Head of caudate nucleus (tissue), 42 donors: ENCODE measurements around the gene BRME1.

Experiments
- DNase-seq, 42 donors: peaks; one replicate each; pipeline versions ENCODE4 v3.0.0 to v3.0.0-alpha.2; 2020 to 2021; ENCODE audit warnings: mixed read lengths in 7 of 42
- intact Hi-C: fragments of 100-400 bp; cut with DNase I; formaldehyde crosslinking; loops from one replicate; pipeline ENCODE4 v1.15.0; 2022

Gene BRME1

GRCh38 chr19:13875824-13876223 is 30.1 kb downstream of the BRME1 start:
- no peak for DNase-seq
- intact Hi-C loops: no loop called here

- intact Hi-C loops: no loop called here
- no peak for DNase-seq
Measured at GRCh38 chr19:13873834-13874515, 31.9 kb downstream of the BRME1 start.

DNA sequence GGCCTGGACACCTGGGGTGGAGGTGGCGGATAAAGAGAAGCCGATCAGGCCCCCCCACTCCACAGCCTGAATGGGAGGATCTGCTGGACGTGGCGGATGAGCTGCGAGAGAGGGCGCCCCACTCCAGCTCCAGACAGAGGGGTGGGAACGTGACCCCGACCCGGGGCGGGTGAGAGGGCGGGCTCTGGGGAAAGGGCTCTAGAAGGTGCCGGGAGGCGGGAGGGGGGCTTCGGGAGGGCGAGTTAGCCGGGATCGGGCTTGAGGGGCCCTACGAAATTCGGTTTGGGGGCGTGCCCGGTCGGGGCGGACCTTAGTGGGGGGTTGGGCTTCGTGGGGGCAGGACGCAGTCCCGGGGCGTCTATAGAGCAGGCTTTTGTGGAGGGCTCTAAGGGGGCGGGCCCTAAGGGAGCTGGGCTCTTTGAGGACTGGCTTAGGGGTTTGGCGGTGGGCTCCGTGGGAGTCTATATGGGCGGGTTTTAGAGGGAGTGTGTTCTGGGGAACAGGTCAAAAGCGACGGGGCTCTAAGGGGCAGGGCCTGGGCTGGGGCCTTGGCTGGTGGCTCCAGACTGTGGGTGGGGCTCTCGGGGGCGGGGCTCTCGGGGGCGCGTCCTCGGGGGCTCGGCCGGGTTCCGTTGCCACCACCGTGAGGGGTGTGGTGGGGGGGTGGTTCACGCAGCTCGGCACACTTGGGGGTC is 33.1 kb downstream of the BRME1 start:
- intact Hi-C loops: no loop called here
- peak in 1 of 42 donors; percentile 17 for DNase-seq

- DNase-seq: no peak
- intact Hi-C loops: no loop called here
Measured at GRCh38 chr19:13872339-13872694, 33.6 kb downstream of the BRME1 start.

DNA sequence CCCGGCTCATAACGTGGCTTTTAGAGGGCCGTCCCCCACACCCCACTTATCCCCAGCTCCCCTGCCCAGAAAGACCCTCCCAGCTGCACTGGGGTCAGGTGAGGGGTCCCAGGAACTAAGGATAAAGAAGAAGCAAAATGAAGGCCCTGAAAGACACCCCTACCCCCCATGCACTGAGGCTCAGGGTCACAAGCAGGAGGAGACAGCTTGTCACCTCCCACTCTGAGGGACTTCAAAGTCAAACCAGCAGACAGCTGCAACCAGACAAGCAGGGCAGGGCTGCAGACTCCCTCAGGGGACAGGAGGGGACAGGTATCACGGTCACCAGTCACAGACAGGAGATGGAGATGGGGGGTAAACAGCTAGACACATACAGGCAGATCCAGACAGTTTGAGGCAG is 35.0 kb downstream of the BRME1 start:
- intact Hi-C loops: no loop called here

DNA sequence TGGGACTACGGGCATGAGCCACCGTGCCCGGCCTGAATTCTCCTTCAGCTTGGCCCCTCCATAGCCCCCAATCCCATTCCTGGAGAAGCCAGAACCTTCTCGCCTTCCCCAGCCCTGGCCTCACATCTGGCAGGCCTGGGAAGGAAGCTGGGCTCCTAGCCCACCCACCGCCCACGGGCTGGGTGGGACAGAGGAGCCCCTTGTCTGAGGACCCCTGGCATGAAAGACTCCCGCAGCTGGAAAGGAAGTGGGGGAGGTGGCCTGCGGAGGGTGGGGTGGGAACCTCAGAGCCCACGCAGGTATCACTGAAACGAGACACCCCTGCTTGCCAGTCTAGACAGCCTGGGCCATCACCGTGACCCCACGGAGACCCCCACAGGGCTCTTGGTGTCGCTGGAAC is 36.6 kb downstream of the BRME1 start:
- no peak for DNase-seq
- intact Hi-C loops: loop anchor here (10.0 kb wide), 1 partner anchor 264 kb away; no protein-coding TSS in a partner anchor

More for the DNA sequence above, 35.0 kb downstream of the BRME1 start:
- no peak for DNase-seq

DNA sequence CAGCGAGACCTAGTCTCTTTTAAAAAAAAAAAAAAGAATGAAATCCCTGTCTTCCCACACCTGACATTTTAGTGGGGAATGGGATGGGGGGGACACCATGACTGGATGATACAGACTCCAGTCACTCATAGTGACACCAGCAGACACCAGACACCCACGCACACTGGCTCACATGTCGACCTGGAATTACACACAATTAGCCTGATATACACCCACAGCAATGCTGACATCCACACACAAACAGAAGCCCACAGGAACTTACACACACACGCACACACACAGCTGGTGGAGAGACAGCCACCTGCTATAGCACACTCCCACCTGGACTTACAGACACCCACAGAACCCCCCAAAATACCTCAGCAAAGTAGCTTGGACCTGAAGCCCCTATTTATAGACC is 37.3 kb downstream of the BRME1 start:
- intact Hi-C loops: loop anchor here (10.0 kb wide), 1 partner anchor 264 kb away; no protein-coding TSS in a partner anchor

DNA sequence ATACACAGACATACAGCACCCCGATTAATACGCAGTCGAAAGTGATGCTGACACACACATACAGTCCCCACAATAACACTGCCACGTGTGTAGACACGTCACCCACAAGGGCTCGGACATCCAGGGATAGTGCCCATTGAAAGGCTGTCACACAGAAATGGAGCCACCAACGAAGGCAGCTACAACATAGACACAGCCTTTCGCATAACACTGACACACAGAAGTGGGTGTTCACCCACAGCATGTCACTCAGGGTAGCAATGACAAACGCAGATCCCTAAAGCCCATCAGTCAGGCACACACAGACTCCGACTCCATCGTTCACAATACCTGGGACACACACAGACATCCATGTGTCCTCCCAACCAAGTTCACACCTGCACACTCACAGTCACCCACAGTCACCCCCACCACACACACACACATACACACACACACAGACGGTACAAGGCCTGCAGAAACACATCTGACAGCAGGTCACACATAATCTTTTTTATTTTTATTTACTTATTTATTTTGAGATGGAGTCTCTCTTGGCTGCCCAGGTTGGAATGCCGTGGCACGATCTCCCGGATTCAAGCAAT is 39.4 kb downstream of the BRME1 start:
- DNase-seq: peak in 4 of 42 donors; percentile 25 to 50 (median 32)
- intact Hi-C loops: loop anchor here (10.0 kb wide), 1 partner anchor 262 kb away; no protein-coding TSS in a partner anchor

More for the DNA sequence above, 37.3 kb downstream of the BRME1 start:
- peak in 6 of 42 donors; percentile 28 to 60 (median 38) for DNase-seq

DNA sequence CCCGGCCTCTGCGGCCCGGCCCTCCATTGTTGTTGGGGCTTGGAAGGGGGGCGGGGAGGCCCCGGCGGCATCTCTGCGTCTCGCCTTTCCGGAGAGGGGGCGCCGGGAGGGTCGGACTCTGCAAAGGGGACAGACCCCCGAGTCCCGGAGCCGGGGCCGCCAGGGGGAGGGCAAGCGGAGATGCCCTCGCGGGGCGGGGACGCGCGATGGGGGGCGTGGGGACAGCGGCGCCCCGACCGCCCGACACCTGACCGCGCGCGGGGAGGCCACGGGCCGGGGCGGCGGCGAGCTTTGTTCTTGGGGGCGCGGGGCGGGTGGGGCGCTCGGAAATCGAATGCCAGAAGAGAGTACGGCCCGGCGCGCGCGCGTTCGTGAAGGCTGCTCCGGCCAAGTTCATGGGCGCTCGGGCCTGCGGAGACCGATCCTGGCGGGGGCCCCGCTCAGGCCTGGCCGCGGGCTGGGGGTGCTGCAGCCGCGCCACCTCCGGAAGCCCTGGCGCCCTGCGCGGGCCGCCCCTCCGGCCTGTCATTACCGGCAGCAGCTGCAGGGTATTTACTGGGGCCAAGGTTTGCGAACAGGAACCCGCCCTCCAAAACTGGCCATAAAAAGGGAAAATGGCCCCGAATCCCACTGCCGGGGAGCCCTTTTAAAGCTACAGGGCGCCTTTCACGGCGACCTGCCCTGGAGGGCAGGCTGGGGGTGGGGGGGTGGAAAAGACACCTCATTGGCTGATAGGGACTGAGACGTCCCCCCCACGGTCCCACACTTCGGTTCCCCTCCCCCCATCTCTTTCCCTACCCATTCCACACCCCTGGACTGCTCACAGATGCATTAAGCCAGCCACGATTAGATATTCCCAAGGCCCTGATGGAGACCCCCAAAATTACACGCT is 40.1 kb downstream of the BRME1 start:
- DNase-seq: peak in 1 of 42 donors; percentile 23

DNA sequence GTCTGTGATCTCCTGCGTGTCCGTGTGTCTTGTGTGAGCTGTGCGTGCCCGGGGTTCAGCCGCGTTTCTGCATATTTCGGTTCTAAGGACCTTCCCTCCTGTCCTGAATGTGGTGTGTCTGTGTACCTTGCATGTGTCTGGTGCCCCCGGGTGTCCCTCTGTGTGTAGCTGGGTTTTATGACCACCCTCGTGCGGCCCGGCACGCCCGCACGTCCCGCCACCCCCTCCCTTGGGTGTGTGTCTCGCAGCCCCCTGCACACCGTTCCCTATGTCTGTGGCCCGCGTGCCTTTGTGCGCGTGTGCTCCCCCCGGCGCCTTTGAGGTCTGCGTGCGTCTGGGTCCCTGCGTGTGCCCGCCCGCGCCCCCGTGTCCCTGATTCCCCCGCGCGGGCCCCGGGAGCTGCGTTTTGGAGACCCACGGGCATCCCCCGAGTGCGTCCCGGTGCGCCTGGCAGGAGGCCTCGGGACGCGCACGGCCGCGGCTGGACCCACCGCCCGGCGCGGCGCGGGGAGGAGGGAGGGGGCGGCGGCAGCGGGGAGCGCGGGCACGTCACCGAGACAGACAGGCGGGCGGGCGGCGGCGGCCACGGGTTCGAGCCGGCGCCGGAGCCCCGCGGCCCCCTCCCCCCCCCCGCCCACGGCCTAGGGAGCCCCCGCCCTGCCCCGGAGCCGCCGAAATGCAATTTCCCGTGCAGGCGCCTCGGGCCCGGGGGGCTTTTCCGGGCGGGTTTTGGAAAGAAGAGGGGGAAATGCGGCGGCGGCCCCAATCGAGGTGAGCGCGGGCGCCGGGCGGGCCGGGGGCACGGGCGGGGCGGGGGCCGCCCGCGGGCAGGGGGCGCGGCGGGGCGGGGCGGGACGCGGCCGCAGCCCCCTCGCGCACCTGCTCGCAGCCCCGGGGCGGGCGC is 41.0 kb downstream of the BRME1 start:
- intact Hi-C loops: loop anchor here (5.0 to 10.0 kb wide), 2 partner anchors 68 to 260 kb away; partner anchors contain the start of gene ZSWIM4
- no peak for DNase-seq

More for the DNA sequence above, 40.1 kb downstream of the BRME1 start:
- intact Hi-C loops: loop anchor here (10.0 kb wide), 1 partner anchor 261 kb away; no protein-coding TSS in a partner anchor

- intact Hi-C loops: loop anchor here (5.0 to 10.0 kb wide), 2 partner anchors 67 to 259 kb away; partner anchors contain the start of gene ZSWIM4
- no peak for DNase-seq
Measured at GRCh38 chr19:13864046-13864666, 41.8 kb downstream of the BRME1 start.

DNA sequence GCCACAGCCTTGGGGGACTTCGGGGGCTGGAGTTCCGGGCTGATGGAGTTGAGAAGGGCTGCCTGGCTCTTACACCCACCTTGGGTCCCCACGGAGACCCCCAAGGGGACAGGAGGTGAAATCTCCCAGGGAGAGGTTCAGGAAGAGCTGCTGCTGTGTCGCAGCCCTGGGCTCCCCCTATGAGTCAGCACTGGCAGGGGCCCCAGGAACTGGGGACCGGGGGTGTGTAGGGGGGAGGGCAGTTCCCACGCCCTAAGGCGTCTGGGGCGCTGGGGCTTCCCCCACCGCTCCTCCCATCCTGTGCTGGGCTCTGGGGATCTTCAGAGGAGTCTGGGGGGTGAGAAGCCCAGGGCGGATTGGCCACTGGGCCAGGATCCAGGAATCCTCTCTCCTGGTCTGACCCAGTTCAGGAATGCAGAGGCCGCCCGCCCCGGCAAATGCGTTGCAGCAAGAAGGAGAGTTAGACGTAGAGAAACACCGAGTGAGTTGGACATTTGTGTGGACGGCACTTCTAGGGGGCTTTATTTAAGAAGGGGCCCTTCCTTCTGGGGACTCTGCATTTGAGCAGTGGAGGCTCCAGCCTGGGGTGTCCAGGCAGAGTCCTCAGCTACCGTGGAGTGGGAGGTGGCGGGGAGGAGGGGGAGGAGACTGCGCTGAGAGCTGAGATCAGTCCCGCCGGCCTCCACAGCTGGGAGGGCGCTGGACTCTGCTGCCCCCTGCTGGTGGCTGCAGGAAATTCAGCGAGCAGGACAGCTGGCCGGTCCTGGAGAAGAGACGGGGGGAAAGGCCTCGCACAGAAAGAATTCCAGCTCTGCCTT is 44.0 kb downstream of the BRME1 start:
- intact Hi-C loops: loop anchor here (2.0 to 10.0 kb wide), 3 partner anchors 65 to 257 kb away; partner anchors contain the start of gene ZSWIM4
- DNase-seq: peak; percentile 84 to 97 (median 92)

DNA sequence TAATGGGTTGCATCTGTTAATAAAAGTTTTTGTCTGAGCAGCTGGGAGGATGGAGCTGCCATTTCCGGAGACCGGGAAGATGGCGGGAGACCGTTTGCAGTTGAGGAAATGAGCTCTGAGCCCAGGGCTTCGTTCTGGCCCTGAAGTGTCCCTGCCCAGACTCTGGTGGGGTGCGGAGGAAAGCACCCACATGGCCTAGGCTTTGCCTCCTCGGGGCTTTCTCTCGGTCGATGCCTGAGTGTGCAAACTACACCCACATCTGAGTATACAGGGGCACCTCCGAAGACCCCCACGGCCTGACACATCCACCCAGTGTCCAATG is 44.6 kb downstream of the BRME1 start:
- no peak for DNase-seq
- intact Hi-C loops: loop anchor here (5.0 to 10.0 kb wide), 2 partner anchors 64 to 257 kb away; partner anchors contain the start of gene ZSWIM4

DNA sequence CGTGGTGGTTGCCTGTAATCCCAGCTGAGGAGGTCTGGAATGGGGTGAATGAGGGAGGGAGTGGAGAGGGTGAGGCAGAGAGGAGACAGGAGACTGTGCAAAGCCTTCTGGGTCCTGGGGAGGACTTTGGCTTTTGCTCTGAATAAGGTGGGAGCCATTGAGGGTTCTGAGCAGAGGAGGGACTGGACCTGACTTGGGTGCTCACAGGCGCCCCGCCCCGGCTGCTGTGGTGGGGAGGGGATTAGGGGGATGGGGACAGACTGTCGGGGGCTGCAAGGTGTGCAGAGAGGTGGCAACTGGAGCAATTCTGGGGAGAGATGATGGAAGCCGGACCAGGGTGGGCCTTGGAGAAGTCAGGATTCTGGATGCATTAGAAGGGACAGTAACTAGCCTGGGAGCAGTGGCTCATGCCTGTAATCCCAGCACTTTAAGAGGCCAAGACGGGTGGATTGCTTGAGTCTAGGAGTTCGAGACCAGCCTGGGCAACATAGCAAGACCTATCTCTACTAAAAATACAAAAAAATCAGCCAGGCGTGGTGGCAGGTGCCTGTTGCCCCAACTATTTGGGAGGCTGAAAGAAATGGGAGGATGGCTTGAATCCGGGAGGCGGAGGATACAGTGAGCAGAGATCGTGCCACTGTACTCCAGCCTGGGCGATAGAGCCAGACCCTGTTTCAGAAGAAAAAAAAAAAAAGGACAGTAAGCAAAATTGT is 45.1 kb downstream of the BRME1 start:
- intact Hi-C loops: loop anchor here (5.0 to 10.0 kb wide), 2 partner anchors 64 to 256 kb away; partner anchors contain the start of gene ZSWIM4
- DNase-seq: no peak

- no peak for DNase-seq
- intact Hi-C loops: no loop called here
Measured at GRCh38 chr19:13859361-13859880, 46.5 kb downstream of the BRME1 start.

DNA sequence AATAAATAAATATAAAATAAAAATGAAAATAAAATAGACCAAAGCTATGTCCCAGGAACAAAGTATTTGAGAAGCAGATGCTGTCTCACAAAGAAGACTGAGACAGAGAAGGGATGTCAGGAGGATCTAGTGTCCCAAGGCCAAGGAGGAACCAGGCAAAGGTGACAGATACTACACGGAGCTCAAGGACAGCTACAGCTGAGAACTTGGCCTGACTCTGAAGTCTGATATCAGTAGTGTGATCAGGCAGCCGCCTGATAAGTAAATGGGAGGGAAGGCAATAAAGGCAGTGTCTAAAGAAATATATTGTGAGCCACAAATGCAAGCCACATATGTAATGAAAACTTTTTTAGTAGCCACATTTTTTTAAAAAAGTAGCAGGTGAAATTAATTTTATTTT is 49.4 kb downstream of the BRME1 start:
- DNase-seq: no peak
- intact Hi-C loops: no loop called here
